SK-N-SH treated with all-trans-retinoic acid at 6 μM for 48 hours (cell line): ENCODE results near the gene SEPHS1.
A peak's percentile ranks its signal among the peaks of the same experiment; 100 is the strongest.

Experiments used
- ATAC-seq: fragments of 200-7000 bp; cut with Tn5 transposase; 3 replicates; pipeline ENCODE4 v1.9.1; 2020; ENCODE audit warnings: mild to moderate bottlenecking, moderate library complexity
- ARNTL ChIP-seq: fragments of 450-650 bp; formaldehyde crosslinking; IDR thresholded peaks from 2 replicates; pipeline ENCODE4 v1.5.0; 2020; ENCODE audit warnings: low read depth, mild to moderate bottlenecking, moderate library complexity, borderline replicate concordance
- BACH2 ChIP-seq: fragments of 250-450 bp; sonication (Bioruptor Pico); IDR thresholded peaks from 2 replicates; pipeline ENCODE4 v1.9.0; 2021; ENCODE audit warnings: mild to moderate bottlenecking, borderline replicate concordance
- CSDC2 ChIP-seq: fragments of 250-450 bp; sonication (Bioruptor Pico); IDR thresholded peaks from 2 replicates; pipeline ENCODE4 v1.5.0; 2020; ENCODE audit warnings: mild to moderate bottlenecking, moderate library complexity
- ESRRG ChIP-seq: fragments of 250-450 bp; sonication (Bioruptor Pico); IDR thresholded peaks from 2 replicates; pipeline ENCODE4 v1.6.1; 2021; ENCODE audit warnings: mild to moderate bottlenecking
- GLIS3 ChIP-seq: fragments of 250-450 bp; sonication (Bioruptor Pico); IDR thresholded peaks from 2 replicates; pipeline ENCODE4 v1.5.0; 2020; ENCODE audit warnings: mild to moderate bottlenecking, moderate library complexity
- ISL1 ChIP-seq: fragments of 250-450 bp; sonication (Bioruptor Pico); IDR thresholded peaks from 2 replicates; pipeline ENCODE4 v2.1.2; 2022; ENCODE audit warnings: mild to moderate bottlenecking, moderate library complexity
- OSR1 ChIP-seq: fragments of 250-450 bp; sonication (Bioruptor Pico); IDR thresholded peaks from 2 replicates; pipeline ENCODE4 v1.8.0; 2022; ENCODE audit warnings: moderate library complexity, mild to moderate bottlenecking, inconsistent platforms
- PPARA ChIP-seq: fragments of 250-450 bp; sonication (Bioruptor Pico); IDR thresholded peaks from 2 replicates; pipeline ENCODE4 v1.5.0; 2020; ENCODE audit warnings: mild to moderate bottlenecking, borderline replicate concordance
- RARB ChIP-seq: fragments of 250-450 bp; sonication (Bioruptor Pico); IDR thresholded peaks from 2 replicates; pipeline ENCODE4 v1.8.0; 2021; ENCODE audit warnings: mild to moderate bottlenecking, moderate library complexity
- SNAI2 ChIP-seq: fragments of 250-450 bp; sonication (Bioruptor Pico); IDR thresholded peaks from 2 replicates; pipeline ENCODE4 v1.5.0; 2020; ENCODE audit warnings: mild to moderate bottlenecking, moderate library complexity
- TOX ChIP-seq: fragments of 250-450 bp; sonication (Bioruptor Pico); IDR thresholded peaks from 2 replicates; pipeline ENCODE4 v1.8.0; 2021; ENCODE audit warnings: mild to moderate bottlenecking, moderate library complexity, borderline replicate concordance
- TSHZ2 ChIP-seq: fragments of 250-450 bp; sonication (Bioruptor Pico); IDR thresholded peaks from 2 replicates; pipeline ENCODE4 v1.5.0; 2020; ENCODE audit warnings: mild to moderate bottlenecking, moderate library complexity
- ZC3H10 ChIP-seq: fragments of 250-450 bp; sonication (Bioruptor Pico); IDR thresholded peaks from 2 replicates; pipeline ENCODE4 v1.5.1; 2021; ENCODE audit warnings: mild to moderate bottlenecking, moderate library complexity
- ZFP3 ChIP-seq: fragments of 250-450 bp; sonication (Bioruptor Pico); IDR thresholded peaks from 2 replicates; pipeline ENCODE4 v1.5.0; 2020; ENCODE audit warnings: mild to moderate bottlenecking, moderate library complexity
- ZNF565 ChIP-seq: fragments of 450-650 bp; formaldehyde crosslinking; conservative IDR thresholded peaks from 2 replicates; pipeline ENCODE4 v1.5.0; 2020; ENCODE audit warnings: low read depth, mild to moderate bottlenecking, moderate library complexity
- ZNF70 ChIP-seq: fragments of 450-650 bp; formaldehyde crosslinking; IDR thresholded peaks from 2 replicates; pipeline ENCODE4 v1.5.0; 2020; ENCODE audit warnings: mild to moderate bottlenecking, moderate library complexity
- ZNF8 ChIP-seq: fragments of 450-650 bp; formaldehyde crosslinking; IDR thresholded peaks from 2 replicates; pipeline ENCODE4 v1.5.0; 2020; ENCODE audit warnings: mild to moderate bottlenecking, moderate library complexity
- TF ChIP-seq, protein P1 (sequence below): fragments of 250-450 bp; sonication (Bioruptor Pico); IDR thresholded peaks from 2 replicates; pipeline ENCODE4 v1.5.1; 2020; ENCODE audit warnings: low read depth, mild to moderate bottlenecking, moderate library complexity
- TF ChIP-seq, protein P2 (sequence below): fragments of 250-450 bp; sonication (Bioruptor Pico); IDR thresholded peaks from 2 replicates; pipeline ENCODE4 v1.8.0; 2021; ENCODE audit warnings: low read depth, mild to moderate bottlenecking, moderate library complexity, borderline replicate concordance
- TF ChIP-seq, protein P3 (sequence below): fragments of 250-450 bp; sonication (Bioruptor Pico); IDR thresholded peaks from 2 replicates; pipeline ENCODE4 v1.5.1; 2021; ENCODE audit warnings: mild to moderate bottlenecking, moderate library complexity
- TF ChIP-seq, protein P4 (sequence below): fragments of 250-450 bp; sonication (Bioruptor Pico); IDR thresholded peaks from 2 replicates; pipeline ENCODE4 v1.8.0; 2020; ENCODE audit warnings: mild to moderate bottlenecking, moderate library complexity, borderline replicate concordance

Gene SEPHS1, protein sequence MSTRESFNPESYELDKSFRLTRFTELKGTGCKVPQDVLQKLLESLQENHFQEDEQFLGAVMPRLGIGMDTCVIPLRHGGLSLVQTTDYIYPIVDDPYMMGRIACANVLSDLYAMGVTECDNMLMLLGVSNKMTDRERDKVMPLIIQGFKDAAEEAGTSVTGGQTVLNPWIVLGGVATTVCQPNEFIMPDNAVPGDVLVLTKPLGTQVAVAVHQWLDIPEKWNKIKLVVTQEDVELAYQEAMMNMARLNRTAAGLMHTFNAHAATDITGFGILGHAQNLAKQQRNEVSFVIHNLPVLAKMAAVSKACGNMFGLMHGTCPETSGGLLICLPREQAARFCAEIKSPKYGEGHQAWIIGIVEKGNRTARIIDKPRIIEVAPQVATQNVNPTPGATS

DNA sequence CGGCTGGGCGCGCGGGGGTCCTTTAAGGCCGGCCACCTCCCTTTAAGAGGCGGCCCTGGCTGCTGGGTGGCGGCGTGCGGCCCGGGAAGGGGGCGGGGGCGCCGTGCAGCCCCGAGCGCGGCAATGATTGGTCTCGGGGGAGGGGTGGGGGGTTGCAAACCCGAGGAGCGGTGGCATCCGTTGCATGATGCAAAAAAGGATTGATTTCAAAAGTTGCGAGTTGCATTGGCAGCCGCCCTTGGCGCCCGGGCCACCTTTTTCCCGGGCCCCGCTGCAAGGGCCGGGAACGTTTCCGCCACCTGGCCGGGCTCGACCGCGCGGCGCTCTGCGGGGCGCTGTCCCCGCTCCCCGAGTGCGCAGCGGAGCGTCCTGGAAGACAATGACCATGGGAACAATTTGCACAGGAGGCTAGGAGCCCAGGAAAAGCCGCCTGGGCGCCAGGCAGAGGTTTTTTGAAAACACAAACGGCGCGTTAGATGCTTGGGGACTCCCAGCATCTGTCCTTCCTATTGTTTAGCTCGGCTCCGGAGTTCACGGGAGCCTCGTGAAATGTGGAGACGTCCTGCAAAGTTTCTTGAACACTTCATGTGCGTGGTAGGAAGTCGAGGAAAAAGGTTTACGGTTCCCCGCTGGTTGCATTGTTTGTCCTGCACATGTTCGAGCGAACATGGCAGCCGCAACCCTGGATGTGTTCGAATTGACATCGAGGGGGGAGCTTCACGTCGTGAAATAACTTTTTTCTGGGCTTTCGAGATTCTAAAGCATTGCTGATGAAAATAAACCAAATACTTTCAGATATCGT, at the start of gene SEPHS1:
TSS of gene SEPHS1 (minus strand) at position 78 of the 802 bp plus-strand sequence. CDS start 3,343 bp downstream, outside the sequence.
- ATAC-seq: peak; percentile 82
- TF ChIP-seq BACH2 (CRISPR knock-in tag) (no peak), ZC3H10 (CRISPR knock-in tag) (no peak), CSDC2 (CRISPR knock-in tag) (no peak), OSR1 (CRISPR knock-in tag) (no peak), ZNF8 (CRISPR knock-in tag) (no peak), ZFP3 (CRISPR knock-in tag) (no peak), ESRRG (CRISPR knock-in tag) (no peak), RARB (CRISPR knock-in tag) (no peak), ISL1 (no peak), GLIS3 (CRISPR knock-in tag) (no peak), SNAI2 (no peak), ZNF70 (CRISPR knock-in tag) (no peak), PPARA (CRISPR knock-in tag) (no peak)
- TF ChIP-seq, protein P1, sequence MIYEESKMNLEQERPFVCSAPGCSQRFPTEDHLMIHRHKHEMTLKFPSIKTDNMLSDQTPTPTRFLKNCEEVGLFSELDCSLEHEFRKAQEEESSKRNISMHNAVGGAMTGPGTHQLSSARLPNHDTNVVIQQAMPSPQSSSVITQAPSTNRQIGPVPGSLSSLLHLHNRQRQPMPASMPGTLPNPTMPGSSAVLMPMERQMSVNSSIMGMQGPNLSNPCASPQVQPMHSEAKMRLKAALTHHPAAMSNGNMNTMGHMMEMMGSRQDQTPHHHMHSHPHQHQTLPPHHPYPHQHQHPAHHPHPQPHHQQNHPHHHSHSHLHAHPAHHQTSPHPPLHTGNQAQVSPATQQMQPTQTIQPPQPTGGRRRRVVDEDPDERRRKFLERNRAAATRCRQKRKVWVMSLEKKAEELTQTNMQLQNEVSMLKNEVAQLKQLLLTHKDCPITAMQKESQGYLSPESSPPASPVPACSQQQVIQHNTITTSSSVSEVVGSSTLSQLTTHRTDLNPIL: no peak
- TF ChIP-seq, protein P2, sequence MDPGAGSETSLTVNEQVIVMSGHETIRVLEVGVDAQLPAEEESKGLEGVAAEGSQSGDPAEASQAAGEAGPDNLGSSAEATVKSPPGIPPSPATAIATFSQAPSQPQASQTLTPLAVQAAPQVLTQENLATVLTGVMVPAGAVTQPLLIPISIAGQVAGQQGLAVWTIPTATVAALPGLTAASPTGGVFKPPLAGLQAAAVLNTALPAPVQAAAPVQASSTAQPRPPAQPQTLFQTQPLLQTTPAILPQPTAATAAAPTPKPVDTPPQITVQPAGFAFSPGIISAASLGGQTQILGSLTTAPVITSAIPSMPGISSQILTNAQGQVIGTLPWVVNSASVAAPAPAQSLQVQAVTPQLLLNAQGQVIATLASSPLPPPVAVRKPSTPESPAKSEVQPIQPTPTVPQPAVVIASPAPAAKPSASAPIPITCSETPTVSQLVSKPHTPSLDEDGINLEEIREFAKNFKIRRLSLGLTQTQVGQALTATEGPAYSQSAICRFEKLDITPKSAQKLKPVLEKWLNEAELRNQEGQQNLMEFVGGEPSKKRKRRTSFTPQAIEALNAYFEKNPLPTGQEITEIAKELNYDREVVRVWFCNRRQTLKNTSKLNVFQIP (CRISPR knock-in tag): no peak
- TF ChIP-seq, protein P3, sequence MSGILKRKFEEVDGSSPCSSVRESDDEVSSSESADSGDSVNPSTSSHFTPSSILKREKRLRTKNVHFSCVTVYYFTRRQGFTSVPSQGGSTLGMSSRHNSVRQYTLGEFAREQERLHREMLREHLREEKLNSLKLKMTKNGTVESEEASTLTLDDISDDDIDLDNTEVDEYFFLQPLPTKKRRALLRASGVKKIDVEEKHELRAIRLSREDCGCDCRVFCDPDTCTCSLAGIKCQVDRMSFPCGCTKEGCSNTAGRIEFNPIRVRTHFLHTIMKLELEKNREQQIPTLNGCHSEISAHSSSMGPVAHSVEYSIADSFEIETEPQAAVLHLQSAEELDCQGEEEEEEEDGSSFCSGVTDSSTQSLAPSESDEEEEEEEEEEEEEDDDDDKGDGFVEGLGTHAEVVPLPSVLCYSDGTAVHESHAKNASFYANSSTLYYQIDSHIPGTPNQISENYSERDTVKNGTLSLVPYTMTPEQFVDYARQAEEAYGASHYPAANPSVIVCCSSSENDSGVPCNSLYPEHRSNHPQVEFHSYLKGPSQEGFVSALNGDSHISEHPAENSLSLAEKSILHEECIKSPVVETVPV (CRISPR knock-in tag): no peak

DNA sequence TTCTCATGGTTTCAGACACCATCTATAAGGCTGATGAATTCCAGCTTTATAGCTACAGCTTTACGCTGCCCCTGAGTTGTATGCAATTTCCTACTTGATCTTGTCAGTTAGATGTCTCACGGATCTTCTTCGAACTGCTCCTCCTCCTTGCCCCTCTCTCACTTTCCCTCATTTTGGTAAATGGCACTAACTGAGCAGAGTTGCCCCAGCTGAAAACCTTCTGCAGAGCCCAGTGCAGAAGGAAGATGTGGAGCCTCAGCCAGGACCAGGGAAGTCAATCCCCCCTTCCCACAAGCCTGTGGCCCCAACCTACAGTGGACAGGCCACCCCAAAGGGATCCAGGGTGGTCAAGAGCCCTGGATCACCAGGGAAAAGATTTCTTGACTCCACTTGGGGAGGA, 49.0 kb upstream of the SEPHS1 start:
- TF ChIP-seq ZFP3 (CRISPR knock-in tag): no peak
- TF ChIP-seq TOX (CRISPR knock-in tag): no peak
- no peak for TF ChIP-seq RARB (CRISPR knock-in tag)
- no peak for ATAC-seq

GRCh38 chr10:13396369-13396768, 48.3 kb upstream of the SEPHS1 start:
- ATAC-seq: no peak
- TF ChIP-seq SNAI2 (no peak), ZNF565 (CRISPR knock-in tag) (no peak), PPARA (CRISPR knock-in tag) (no peak), TSHZ2 (CRISPR knock-in tag) (no peak), ZNF8 (CRISPR knock-in tag) (no peak), ARNTL (CRISPR knock-in tag) (no peak), CSDC2 (CRISPR knock-in tag) (no peak)
- TF ChIP-seq, protein P3 (CRISPR knock-in tag): no peak
- TF ChIP-seq, protein P4, sequence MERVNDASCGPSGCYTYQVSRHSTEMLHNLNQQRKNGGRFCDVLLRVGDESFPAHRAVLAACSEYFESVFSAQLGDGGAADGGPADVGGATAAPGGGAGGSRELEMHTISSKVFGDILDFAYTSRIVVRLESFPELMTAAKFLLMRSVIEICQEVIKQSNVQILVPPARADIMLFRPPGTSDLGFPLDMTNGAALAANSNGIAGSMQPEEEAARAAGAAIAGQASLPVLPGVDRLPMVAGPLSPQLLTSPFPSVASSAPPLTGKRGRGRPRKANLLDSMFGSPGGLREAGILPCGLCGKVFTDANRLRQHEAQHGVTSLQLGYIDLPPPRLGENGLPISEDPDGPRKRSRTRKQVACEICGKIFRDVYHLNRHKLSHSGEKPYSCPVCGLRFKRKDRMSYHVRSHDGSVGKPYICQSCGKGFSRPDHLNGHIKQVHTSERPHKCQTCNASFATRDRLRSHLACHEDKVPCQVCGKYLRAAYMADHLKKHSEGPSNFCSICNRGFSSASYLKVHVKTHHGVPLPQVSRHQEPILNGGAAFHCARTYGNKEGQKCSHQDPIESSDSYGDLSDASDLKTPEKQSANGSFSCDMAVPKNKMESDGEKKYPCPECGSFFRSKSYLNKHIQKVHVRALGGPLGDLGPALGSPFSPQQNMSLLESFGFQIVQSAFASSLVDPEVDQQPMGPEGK (CRISPR knock-in tag): no peak
- TF ChIP-seq, protein P1: no peak
